AG04450 (cell line): Measurements from ENCODE around the gene CDH4. TPM values are rescaled to one million over a fixed set of nuclear protein-coding genes. Genes with fewer than 3 reads are reported as not detected.

Experiments used
- CTCF ChIA-PET: fragments of 300-600, 350-600 bp; formaldehyde crosslinking; extraction: SDS; loops from one replicate; lab custom pipeline; 2022; ENCODE audit warnings: antibody characterized with exemption, inconsistent platforms; lab: Charles Lee
- POLR2A ChIA-PET: fragments of 350-600 bp; formaldehyde crosslinking; extraction: SDS; loops from one replicate; lab custom pipeline; 2021; ENCODE audit warnings: antibody characterized with exemption, inconsistent platforms; lab: Yijun Ruan, JAX
- DNase-seq: peaks from one replicate; pipeline ENCODE4 v3.0.0-alpha.2; 2011; ENCODE audit warnings: low read depth, low spot score
- H3K27ac ChIP-seq: one replicate; pipeline ENCODE4 v1.5.1; 2012; ENCODE audit warnings: low read depth, low read length, control low read depth
- H3K27me3 ChIP-seq: one replicate; pipeline ENCODE4 v1.6.0; 2012; ENCODE audit warnings: low read length; ENCODE audit not compliant: control insufficient read depth, insufficient read depth
- H3K4me3 ChIP-seq: 2 replicates; pipeline ENCODE4 v1.5.1; 2011; ENCODE audit warnings: mild to moderate bottlenecking, low read depth, low read length, control low read depth
- H3K9me3 ChIP-seq: 2 replicates; pipeline ENCODE4 v1.5.1; 2012; ENCODE audit warnings: low read length; ENCODE audit not compliant: control insufficient read depth, insufficient read depth
- CTCF ChIP-seq: IDR thresholded peaks from 2 replicates; pipeline ENCODE4 v1.5.1; 2011; ENCODE audit warnings: low read depth, low read length, control low read depth, inconsistent platforms
- polyA plus RNA-seq: library from polyadenylated mRNA; depleted of rRNA; stranded (reverse); fragments of >200 nt; gene quantifications from 2 replicates; pipeline ENCODE4 v1.2.3, GENCODE V29; 2011

The CDH4 gene
- polyA plus RNA-seq, 1 experiment = 1.6 TPM

GRCh38 chr20:61830991-61831390 lies 578.9 kb downstream of the CDH4 start:
- H3K27me3 ChIP-seq = peaks cover 2% of the 10 kb centered on the region
- H3K4me3 ChIP-seq = no peak overlapping the region
- POLR2A ChIA-PET = no interaction called here
- TF ChIP-seq CTCF = no peak
- 0 out of 2 replicates have a peak, but pooled peaks cover 2% of the 10 kb centered on the region for H3K9me3 ChIP-seq
- CTCF ChIA-PET = no interaction called here
- no peak overlapping the region for H3K27ac ChIP-seq
- no peak for DNase-seq

GRCh38 chr20:61832181-61832580 lies 580.1 kb downstream of the CDH4 start:
- DNase-seq = no peak
- no peak for TF ChIP-seq CTCF
- no peak overlapping the region for H3K4me3 ChIP-seq
- ChIA-PET POLR2A (no interaction called here), CTCF (no interaction called here)
- H3K27me3 ChIP-seq = peaks cover 2% of the 10 kb centered on the region
- no peaks in the 10 kb centered on the region for H3K9me3 ChIP-seq
- H3K27ac ChIP-seq = no peak overlapping the region

GRCh38 chr20:61833807-61834610 lies 581.9 kb downstream of the CDH4 start:
- TF ChIP-seq CTCF = no peak

GRCh38 chr20:61835301-61835700 lies 583.2 kb downstream of the CDH4 start:
- Histone ChIP-seq H3K4me3 (no peak overlapping the region), H3K9me3 (no peaks in the 10 kb centered on the region), H3K27me3 (peaks cover 2% of the 10 kb centered on the region), H3K27ac (no peak overlapping the region)
- ChIA-PET CTCF (no interaction called here), POLR2A (no interaction called here)
- no peak for TF ChIP-seq CTCF
- no peak for DNase-seq

More at GRCh38 chr20:61833807-61834610, 581.9 kb downstream of the CDH4 start:
- ChIA-PET POLR2A (no interaction called here), CTCF (no interaction called here)
- H3K27me3 ChIP-seq = peaks cover 2% of the 10 kb centered on the region
- DNase-seq = no peak
- no peak overlapping the region for H3K27ac ChIP-seq
- no peak overlapping the region for H3K4me3 ChIP-seq
- H3K9me3 ChIP-seq = no peaks in the 10 kb centered on the region

GRCh38 chr20:61835791-61836350 lies 583.8 kb downstream of the CDH4 start:
- no peaks in the 10 kb centered on the region for H3K27me3 ChIP-seq
- no peak for TF ChIP-seq CTCF
- H3K27ac ChIP-seq = no peak overlapping the region
- ChIA-PET POLR2A (no interaction called here), CTCF (no interaction called here)
- no peak overlapping the region for H3K4me3 ChIP-seq
- H3K9me3 ChIP-seq = no peaks in the 10 kb centered on the region; the same call in 1 of the 2 replicates
- no peak for DNase-seq
